ENCODE results near the gene CENPA.
"Not testable (repeated sequence)": the region's sequence is repeated elsewhere in the genome, so short reads cannot be mapped to it uniquely, and the experiment has no call there.

CENPA gene

GRCh38 chr2:26785431-26786206, at the start of gene CENPA:
TSS of gene CENPA (plus strand) at chr2:26786056. CDS start at chr2:26786197, 141 bp downstream.
- DNase-seq: peak; percentile 92

DNA sequence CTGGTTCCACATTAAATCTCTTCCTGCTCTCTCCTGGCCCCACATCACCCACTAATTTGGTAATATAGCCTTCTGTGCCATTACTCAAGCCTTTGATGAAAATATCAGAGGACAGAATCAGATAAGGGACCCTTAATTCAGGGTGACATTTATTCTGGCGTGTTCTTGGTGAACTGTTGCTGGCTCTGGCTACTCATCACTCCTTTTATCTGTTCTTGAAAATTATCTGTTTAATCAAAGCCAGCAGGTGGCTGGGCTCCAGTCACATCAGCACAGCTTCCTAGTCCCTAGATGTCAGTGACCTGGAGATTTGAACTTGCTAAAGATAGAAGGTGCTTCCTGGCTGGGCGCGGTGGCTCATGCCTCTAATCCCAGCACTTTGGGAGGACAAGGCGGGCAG, 48.6 kb upstream of the CENPA start:
- no peak for DNase-seq

- DNase-seq: no peak
These were observed 47.4 kb upstream of the CENPA start for GRCh38 chr2:26738481-26738880.

- no peak for DNase-seq
These were observed 46.3 kb upstream of the CENPA start for GRCh38 chr2:26739514-26739913.

GRCh38 chr2:26740346-26740745, 45.5 kb upstream of the CENPA start:
- DNase-seq: no peak

DNA sequence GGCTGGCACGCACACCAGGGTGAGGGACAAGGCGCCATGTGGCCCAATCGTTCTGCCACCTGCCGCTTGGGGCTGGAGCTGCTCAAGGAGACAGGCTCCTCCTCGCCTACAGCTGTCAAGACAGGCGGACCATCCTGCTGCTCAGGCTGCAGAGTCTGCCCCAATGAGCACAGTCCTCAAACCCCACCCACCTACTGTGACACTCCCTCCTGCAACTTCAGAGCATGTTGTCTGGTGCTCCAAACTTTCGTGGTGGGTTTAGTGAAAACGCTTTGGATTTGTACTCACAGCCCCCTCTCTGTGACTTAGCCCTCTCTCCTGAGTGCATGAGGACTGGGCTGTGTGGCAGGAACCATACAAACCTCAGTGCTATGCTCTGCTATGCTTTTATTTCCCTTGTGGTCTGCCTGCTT, 45.0 kb upstream of the CENPA start:
- no peak for DNase-seq

GRCh38 chr2:26742048-26742770, 43.6 kb upstream of the CENPA start:
- no peak for DNase-seq

DNA sequence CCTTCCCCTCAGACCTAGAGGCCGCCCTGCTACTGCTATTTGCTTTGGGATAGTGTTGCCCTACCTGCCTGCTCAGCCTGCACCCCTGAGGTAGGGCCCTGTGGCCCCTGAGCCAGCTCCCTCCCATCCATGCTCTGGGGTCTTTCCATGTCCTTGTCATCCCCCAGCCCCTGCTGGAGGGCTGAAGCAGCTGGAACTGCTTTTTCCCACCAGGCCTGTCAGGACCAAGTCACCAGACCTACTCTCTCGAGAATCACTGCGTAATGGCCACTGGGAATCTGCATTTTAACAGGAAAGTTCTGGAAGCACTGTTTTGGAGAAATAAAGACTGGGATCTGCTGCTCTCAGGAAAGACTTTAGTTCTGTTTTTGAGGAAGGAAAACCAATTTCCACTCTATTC, 42.0 kb upstream of the CENPA start:
- no peak for DNase-seq

- DNase-seq: no peak
These were observed 40.9 kb upstream of the CENPA start for GRCh38 chr2:26744953-26745352.

DNA sequence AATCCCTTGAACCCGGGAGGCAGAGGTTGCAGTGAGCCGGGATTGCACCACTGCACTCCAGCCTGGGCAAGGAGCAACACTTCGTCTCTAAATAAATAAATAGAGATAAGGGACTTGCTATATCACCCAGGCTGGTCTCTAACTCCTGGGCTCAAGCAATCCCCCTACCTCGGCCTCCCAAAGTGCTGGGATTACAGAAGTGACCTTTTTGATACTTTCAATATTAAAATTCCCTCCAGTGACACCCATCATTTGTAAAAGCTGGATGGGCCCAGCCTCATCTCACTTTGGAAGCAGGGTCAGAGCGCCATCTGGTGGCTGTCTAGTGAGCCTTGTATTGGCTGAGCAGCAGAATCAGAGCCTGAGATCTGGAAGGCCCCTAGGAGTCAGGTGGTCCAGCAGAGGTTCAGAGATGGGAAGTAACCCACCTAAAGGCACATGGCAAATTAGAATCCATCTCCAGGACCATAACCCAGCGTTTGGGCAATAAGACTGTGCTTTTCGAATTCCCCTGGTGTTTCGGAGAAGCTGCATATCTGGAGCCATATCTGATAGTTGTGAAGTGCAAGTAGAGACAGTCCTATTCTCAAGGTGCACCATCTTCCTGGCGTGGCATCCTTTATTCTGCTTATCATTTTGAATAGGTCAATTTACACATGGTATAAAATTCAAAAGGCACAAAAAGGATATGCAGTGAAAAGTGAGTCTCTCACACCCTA, 40.1 kb upstream of the CENPA start:
- peak; percentile 47 for DNase-seq

GRCh38 chr2:26746934-26747333, 38.9 kb upstream of the CENPA start:
- DNase-seq: no peak

DNA sequence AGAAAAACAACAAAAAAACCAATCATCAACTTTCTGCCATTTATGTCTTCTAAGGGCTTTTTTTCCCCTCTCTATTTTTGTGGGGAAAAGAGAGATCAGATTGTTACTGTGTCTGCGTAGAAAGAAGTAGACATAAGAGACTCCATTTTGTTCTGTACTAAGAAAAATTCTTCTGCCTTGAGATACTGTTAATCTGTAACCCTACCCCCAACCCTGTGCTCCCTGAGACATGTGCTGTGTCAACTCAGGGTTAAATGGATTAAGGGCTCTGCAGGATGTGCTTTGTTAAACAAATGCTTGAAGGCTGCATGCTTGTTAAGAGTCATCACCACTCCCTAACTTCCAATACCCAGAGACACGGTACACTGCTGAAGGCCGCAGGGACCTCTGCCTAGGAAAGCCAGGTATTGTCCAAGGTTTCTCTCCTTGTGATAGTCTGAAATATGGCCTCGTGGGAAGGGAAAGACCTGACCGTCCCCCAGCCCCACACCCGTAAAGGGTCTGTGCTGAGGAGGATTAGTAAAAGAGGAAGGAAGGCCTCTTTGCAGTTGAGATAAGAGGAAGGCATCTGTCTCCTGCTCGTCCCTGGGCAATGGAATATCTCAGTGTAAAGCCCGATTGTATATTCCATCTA, 36.0 kb upstream of the CENPA start:
- DNase-seq: not testable (repeated sequence)

GRCh38 chr2:26750467-26750866, 35.4 kb upstream of the CENPA start:
- not testable (repeated sequence) for DNase-seq

DNA sequence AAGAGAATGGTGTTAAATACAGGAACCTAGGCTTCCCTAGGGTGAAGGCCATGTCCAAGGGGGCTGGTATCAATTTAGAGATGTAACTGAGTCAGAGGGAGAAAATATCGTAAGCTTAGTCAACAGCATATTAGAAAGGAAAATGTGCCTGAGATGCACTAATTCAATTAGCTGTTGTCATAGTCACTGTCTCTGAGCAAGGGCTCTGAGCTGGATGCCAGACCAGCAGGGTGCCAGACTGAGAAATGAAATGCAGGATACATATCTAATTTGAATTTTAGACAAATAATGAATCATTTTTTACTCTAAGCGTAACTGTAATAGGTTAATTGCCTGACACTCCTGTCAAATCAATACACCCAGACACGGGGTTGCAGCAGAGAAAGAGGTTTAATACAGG, 33.2 kb upstream of the CENPA start:
- DNase-seq: no peak

DNA sequence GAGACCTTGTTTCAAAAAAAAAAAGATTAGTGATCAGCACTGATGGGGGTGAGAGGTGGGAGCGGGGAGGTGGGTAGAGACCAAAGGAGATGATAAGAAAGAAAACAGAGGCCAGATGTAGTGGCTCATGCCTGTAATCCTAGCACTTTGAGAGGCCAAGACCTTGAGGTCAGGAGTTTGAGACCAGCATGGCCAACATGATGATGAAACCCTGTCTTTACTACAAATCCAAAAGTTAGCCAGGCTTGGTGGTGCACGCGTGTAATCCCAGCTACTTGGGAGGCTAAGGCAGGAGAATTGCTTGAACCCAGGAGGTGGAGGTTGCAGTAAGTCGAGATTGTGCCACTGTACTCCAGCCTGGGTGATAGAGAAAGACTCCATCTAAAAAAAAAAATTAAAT, 31.3 kb upstream of the CENPA start:
- DNase-seq: no peak

GRCh38 chr2:26754972-26755670, 30.7 kb upstream of the CENPA start:
- no peak for DNase-seq

- DNase-seq: no peak
These were observed 29.5 kb upstream of the CENPA start for GRCh38 chr2:26756337-26756736.

DNA sequence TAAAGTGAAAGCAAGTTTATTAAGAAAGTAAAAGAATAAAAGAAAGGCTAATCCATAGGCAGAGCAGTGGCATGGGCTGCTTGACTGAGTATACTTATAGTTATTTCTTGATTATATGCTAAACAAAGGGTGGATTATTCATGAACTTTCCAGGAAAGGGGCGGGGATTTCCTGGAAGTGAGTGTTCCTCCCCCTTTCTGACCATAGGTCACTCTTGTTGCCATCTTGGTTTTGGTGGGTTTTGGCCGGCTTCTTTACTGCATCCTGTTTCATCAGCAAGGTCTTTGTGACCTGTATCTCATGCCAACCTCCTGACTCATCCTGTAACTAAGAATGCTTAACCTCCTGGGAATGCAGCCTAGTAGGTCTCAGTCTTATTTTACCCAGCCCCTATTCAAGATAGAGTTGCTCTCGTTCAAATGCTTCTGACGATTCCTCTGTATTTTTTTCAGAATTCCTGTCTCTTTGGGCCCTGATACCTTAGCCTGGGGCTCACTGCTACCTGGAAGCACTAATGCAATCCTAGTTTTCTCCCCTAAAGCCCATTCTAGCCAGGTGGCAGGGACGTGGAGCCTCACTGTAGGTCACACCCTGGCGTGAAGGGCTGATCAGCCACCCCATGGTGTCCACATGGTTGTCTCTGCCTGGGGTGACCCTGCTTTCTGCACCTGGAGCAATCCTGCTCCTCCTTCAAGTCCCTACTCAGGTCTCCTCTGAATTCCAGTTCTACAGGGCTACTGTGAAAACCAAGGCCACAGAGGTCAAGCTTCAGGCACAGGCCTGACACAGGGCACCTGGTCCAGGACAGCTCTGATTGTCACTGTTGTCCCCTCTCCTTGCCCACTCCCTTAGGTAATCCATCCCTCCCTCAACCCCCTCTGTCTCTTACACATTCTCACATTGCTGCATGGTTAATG, 27.7 kb upstream of the CENPA start:
- DNase-seq: no peak

DNA sequence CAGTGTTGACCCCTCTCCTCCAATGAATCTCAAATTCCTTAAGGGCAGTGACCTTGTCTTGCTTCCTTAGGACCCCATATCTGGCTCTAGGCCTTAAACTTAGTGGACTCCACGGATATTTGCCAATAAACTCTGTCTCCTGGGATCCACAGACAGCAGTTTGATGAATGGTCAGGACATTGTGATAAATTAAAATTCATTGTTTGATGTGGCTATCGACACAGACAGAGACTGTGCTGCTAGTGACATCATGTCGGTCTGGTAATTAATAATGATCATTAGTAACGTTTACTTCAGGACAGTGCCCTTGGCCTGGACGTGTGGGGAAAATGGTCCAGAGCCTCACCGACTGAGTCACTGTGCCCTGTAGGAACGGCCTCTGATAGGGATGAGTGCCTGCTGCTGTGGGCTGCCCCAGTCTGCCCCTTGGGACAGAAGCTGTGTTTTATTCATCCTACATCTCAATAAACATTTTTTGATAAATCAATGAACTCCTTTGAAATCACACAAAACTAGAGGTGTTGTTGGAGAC, 27.0 kb upstream of the CENPA start:
- DNase-seq: no peak

DNA sequence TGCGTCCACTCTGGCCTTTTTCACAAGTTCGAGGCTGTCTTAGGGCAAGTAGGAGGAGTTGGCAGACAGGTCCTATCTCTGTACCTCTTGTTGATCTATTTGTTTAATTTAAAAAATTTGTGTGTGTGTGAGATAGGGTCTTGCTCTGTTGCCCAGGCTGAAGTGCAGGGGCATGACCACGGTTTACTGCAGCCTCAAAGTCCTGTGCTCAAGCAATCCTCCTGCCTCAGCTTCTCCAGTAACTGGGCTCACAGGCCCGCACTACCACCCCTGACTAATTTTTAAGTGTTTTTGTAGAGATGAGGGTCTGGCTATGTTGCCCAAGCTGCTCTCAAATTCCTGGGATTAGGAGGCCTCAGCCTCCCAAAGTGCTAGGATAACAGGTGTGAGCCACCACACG, 26.0 kb upstream of the CENPA start:
- no peak for DNase-seq

DNA sequence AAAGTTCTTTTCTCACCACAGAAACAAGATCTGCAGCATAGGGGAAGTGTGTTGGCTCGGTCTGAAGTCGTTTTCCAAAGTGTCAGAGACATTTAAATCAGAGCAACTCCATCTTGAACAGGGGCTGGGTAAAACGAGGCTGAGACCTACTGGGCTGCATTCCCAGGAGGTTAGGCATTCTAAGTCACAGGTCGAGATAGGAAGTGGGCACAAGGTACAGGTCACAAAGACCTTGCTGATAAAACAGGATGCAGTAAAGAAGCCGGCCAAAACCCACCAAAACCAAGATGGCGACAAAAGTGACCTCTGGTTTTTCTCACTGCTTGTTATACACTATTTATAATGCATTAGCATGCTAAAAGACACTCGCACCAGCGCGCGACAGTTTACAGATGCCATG, 24.9 kb upstream of the CENPA start:
- not testable (repeated sequence) for DNase-seq

All from 8988T (cell line).